Hippocampal formation (tissue), 2 donors: Measurements from ENCODE around the gene NF2.

ENCODE experiments used
- DNase-seq, 2 donors: peaks; one replicate each; lab custom pipeline; 2025; lab: John Stamatoyannopoulos, UW

Gene NF2

GRCh38 chr22:29720811-29721323 is 117.4 kb downstream of the NF2 start:
- DNase-seq, result no peak

- DNase-seq, result no peak
These were observed 118.7 kb downstream of the NF2 start for GRCh38 chr22:29722151-29722550.

GRCh38 chr22:29722587-29722986 is 119.2 kb downstream of the NF2 start:
- no peak for DNase-seq

- no peak for DNase-seq
These were observed 120.3 kb downstream of the NF2 start for GRCh38 chr22:29723766-29724165.

- no peak for DNase-seq
These were observed 121.4 kb downstream of the NF2 start for GRCh38 chr22:29724843-29725242.

- DNase-seq, result no peak
These were observed 122.7 kb downstream of the NF2 start for GRCh38 chr22:29726106-29726505.

GRCh38 chr22:29726512-29727130 is 123.2 kb downstream of the NF2 start:
- DNase-seq, result no peak

- DNase-seq, result no peak
These were observed 123.7 kb downstream of the NF2 start for GRCh38 chr22:29727131-29727523.

GRCh38 chr22:29729161-29729560 is 125.7 kb downstream of the NF2 start:
- DNase-seq, result no peak

GRCh38 chr22:29731058-29731850 is 127.8 kb downstream of the NF2 start:
- no peak for DNase-seq

GRCh38 chr22:29732883-29733282 is 129.4 kb downstream of the NF2 start:
- no peak for DNase-seq

- no peak for DNase-seq
These were observed 130.1 kb downstream of the NF2 start for GRCh38 chr22:29733362-29734201.

GRCh38 chr22:29734406-29734805 is 131.0 kb downstream of the NF2 start:
- DNase-seq, result no peak

- no peak for DNase-seq
These were observed 131.4 kb downstream of the NF2 start for GRCh38 chr22:29734838-29735237.

GRCh38 chr22:29735416-29735815 is 132.0 kb downstream of the NF2 start:
- no peak for DNase-seq

- DNase-seq, result peak in 1 of 2 donors; percentile 29
These were observed 134.1 kb downstream of the NF2 start for GRCh38 chr22:29737251-29738117.

- DNase-seq, result no peak
These were observed 134.8 kb downstream of the NF2 start for GRCh38 chr22:29738118-29738815.

- DNase-seq, result no peak
These were observed 136.0 kb downstream of the NF2 start for GRCh38 chr22:29739346-29739875.

- DNase-seq, result no peak
These were observed 136.8 kb downstream of the NF2 start for GRCh38 chr22:29740216-29740615.

GRCh38 chr22:29741926-29742325 is 138.5 kb downstream of the NF2 start:
- no peak for DNase-seq

- no peak for DNase-seq
These were observed 138.9 kb downstream of the NF2 start for GRCh38 chr22:29742326-29742725.
